ENCODE data around the gene SYT13. TPM values are rescaled to one million over a fixed set of nuclear protein-coding genes. Genes with fewer than 3 reads are reported as not detected.

The SYT13 gene
- total and polyA plus RNA-seq, 10 of the 15 experiments (the other 5 are each of a cell fraction or from before 2014, with no cell fraction given): not detected

DNA sequence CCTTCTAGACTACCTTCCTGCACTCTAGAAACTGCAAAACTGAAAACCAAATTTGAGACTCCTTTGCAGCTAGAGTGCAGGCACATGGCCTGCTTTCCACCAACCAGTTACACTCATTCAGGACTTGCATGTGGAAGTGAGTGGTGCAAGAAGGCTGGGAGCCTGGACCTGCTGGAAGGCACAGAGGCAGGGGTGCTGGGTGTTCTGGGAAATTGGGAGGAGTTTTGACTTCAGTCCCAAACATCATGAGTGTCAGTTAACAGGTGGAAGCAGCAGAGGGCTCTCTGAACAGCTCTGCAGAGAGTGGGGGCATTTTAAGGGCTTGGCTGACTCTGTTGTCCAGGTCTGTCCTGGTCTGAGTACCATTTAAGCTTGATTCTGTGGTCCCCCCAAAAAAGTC, 49.3 kb upstream of the SYT13 start:
- Histone ChIP-seq H3K4me1 (ENCODE audit: control insufficient read depth, insufficient read depth, low read length) (peaks cover 10% of the 10 kb centered on the region; the same call in 1 of the 2 replicates), H3K4me2 (ENCODE audit: control insufficient read depth, insufficient read depth) (no peak overlapping the region), H3K9me3 (replicated peaks; ENCODE audit: control insufficient read depth, insufficient read depth, low read length) (no peaks in the 10 kb centered on the region; the same call in 2 of the 3 replicates), H3K27me3 (replicated peaks in 1 of 2; ENCODE audit: control insufficient read depth in 2 of 2, insufficient read depth in 2 of 2, low read length in 1 of 2) (no peaks in the 10 kb centered on the region), H2AFZ (ENCODE audit: control insufficient read depth, low read depth, low read length) (no peak overlapping the region), H3K36me3 (ENCODE audit: control insufficient read depth in 2 of 2, insufficient read depth in 2 of 2, low read length in 1 of 2) (no peaks in the 10 kb centered on the region), H4K20me1 (ENCODE audit: control insufficient read depth, insufficient read depth) (no peaks in the 10 kb centered on the region), H3K4me3 (no peak overlapping the region), H3K79me2 (ENCODE audit: control insufficient read depth, insufficient read depth, low read length) (no peaks in the 10 kb centered on the region), H3K9ac (ENCODE audit: control insufficient read depth, insufficient read depth, low read length) (no peak overlapping the region), H3K27ac (ENCODE audit: control insufficient read depth, insufficient read depth) (no peak overlapping the region)
- TF ChIP-seq MTA3 (IDR thresholded peaks at IDR 0.05; ENCODE audit: borderline replicate concordance, low read length): no peak
- TF ChIP-seq SMAD1 (IDR thresholded peaks at IDR 0.05; ENCODE audit: low read depth, partially characterized antibody): no peak
- TF ChIP-seq CHD2 (IDR thresholded peaks at IDR 0.05; ENCODE audit: borderline replicate concordance, low read depth, low read length): no peak
- no peak for TF ChIP-seq IRF4 (IDR thresholded peaks at IDR 0.05; ENCODE audit: low read depth, low read length)
- no peak for TF ChIP-seq RBBP5 (conservative IDR thresholded peaks at IDR 0.05)
- TF ChIP-seq, protein P1, sequence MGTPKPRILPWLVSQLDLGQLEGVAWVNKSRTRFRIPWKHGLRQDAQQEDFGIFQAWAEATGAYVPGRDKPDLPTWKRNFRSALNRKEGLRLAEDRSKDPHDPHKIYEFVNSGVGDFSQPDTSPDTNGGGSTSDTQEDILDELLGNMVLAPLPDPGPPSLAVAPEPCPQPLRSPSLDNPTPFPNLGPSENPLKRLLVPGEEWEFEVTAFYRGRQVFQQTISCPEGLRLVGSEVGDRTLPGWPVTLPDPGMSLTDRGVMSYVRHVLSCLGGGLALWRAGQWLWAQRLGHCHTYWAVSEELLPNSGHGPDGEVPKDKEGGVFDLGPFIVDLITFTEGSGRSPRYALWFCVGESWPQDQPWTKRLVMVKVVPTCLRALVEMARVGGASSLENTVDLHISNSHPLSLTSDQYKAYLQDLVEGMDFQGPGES (IDR thresholded peaks at IDR 0.05): no peak
- no peak for TF ChIP-seq SP1 (IDR thresholded peaks at IDR 0.05; ENCODE audit: low read depth, low read length)
- TF ChIP-seq NBN (IDR thresholded peaks at IDR 0.05): no peak
- TF ChIP-seq, protein P2, sequence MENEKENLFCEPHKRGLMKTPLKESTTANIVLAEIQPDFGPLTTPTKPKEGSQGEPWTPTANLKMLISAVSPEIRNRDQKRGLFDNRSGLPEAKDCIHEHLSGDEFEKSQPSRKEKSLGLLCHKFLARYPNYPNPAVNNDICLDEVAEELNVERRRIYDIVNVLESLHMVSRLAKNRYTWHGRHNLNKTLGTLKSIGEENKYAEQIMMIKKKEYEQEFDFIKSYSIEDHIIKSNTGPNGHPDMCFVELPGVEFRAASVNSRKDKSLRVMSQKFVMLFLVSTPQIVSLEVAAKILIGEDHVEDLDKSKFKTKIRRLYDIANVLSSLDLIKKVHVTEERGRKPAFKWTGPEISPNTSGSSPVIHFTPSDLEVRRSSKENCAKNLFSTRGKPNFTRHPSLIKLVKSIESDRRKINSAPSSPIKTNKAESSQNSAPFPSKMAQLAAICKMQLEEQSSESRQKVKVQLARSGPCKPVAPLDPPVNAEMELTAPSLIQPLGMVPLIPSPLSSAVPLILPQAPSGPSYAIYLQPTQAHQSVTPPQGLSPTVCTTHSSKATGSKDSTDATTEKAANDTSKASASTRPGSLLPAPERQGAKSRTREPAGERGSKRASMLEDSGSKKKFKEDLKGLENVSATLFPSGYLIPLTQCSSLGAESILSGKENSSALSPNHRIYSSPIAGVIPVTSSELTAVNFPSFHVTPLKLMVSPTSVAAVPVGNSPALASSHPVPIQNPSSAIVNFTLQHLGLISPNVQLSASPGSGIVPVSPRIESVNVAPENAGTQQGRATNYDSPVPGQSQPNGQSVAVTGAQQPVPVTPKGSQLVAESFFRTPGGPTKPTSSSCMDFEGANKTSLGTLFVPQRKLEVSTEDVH (IDR thresholded peaks at IDR 0.05; ENCODE audit: low read depth, partially characterized antibody): no peak
- TF ChIP-seq MAX (IDR thresholded peaks at IDR 0.05; ENCODE audit: low read depth, low read length): no peak
- TF ChIP-seq BCL3 (IDR thresholded peaks at IDR 0.05; ENCODE audit: borderline replicate concordance, insufficient read depth, low read depth, low read length, poor library complexity, severe bottlenecking): no peak
- TF ChIP-seq KLF5 (IDR thresholded peaks at IDR 0.05; ENCODE audit: partially characterized antibody): no peak
- TF ChIP-seq MYC (IDR thresholded peaks at IDR 0.05; ENCODE audit: insufficient read depth, insufficient read length, insufficient replicate concordance, low read length, severe bottlenecking): no peak
- no peak for TF ChIP-seq FOXM1 (IDR thresholded peaks at IDR 0.05; ENCODE audit: low read depth, low read length)
- TF ChIP-seq ZNF217 (IDR thresholded peaks at IDR 0.05): no peak
- no peak for ATAC-seq
- in situ Hi-C loops (cut with MboI) (loop anchor here (25.0 kb wide), 1 partner anchor 398 kb away; no protein-coding TSS in a partner anchor), intact Hi-C loops (cut with micrococcal nuclease; ENCODE audit: unreplicated experiment) (no loop called here)
- RAD21 ChIA-PET (ENCODE audit: unreplicated experiment): no interaction called here
- BruUV-seq (replicated peaks): no TSS peak
- SMC1A ChIA-PET (ENCODE audit: uncharacterized antibody, unreplicated experiment): no interaction called here
- CTCF ChIA-PET: interaction anchor here (1.0 to 1.2 kb wide), 3 partner anchors 9 to 436 kb away, joined by 3 to 4 read pairs (median 3); no protein-coding TSS in a partner anchor
- no peak for FAIRE-seq
- POLR2A ChIA-PET: no interaction called here
- DNase-seq (ENCODE audit: low read depth, low spot score): no peak

Data from GM12878 (cell line).